GM23338 (cell line): ENCODE results near the gene PLXNC1. TPM values are rescaled to one million over a fixed set of nuclear protein-coding genes. Genes with fewer than 3 reads are reported as not detected.

Experiments used
- ATAC-seq: fragments of 200-7000 bp; cut with Tn5 transposase; 3 replicates; pipeline ENCODE4 v1.9.1; 2020
- DNase-seq: peaks from one replicate; pipeline ENCODE4 v3.0.0-alpha.2; 2015; ENCODE audit warnings: low spot score
- H2AFZ ChIP-seq: fragments of 200-600 bp; sonication (generic); 2 replicates; pipeline ENCODE4 v1.8.0; 2016; ENCODE audit warnings: antibody characterized with exemption, mild to moderate bottlenecking, moderate library complexity
- H3F3A ChIP-seq: fragments of 200-600 bp; sonication (generic); replicated peaks from 2 replicates; pipeline ENCODE4 v1.8.0; 2017; ENCODE audit warnings: antibody characterized with exemption, mixed run types, low read depth
- H3K27ac ChIP-seq: fragments of 200-600 bp; sonication (generic); 2 replicates; pipeline ENCODE4 v1.6.1; 2016; ENCODE audit warnings: low read depth
- H3K27me3 ChIP-seq: fragments of 200-600 bp; sonication (generic); 2 replicates; pipeline ENCODE4 v1.8.0; 2016; ENCODE audit warnings: mild to moderate bottlenecking, mixed run types, moderate library complexity; ENCODE audit not compliant: insufficient read depth
- H3K36me3 ChIP-seq: fragments of 200-600 bp; sonication (generic); 2 replicates; pipeline ENCODE4 v1.8.0; 2016; ENCODE audit warnings: mild to moderate bottlenecking; ENCODE audit not compliant: insufficient read depth
- H3K4me1 ChIP-seq: fragments of 200-600 bp; sonication (generic); 2 replicates; pipeline ENCODE4 v1.8.0; 2016; ENCODE audit warnings: mild to moderate bottlenecking, moderate library complexity; ENCODE audit not compliant: insufficient read depth
- H3K4me2 ChIP-seq: fragments of 200-600 bp; sonication (generic); 2 replicates; pipeline ENCODE4 v1.7.1; 2017; ENCODE audit warnings: mixed run types
- H3K4me3 ChIP-seq: fragments of 200-600 bp; sonication (generic); 2 replicates; pipeline ENCODE4 v1.6.1; 2016; ENCODE audit warnings: mixed run types
- H3K79me2 ChIP-seq: fragments of 200-600 bp; sonication (generic); replicated peaks from 2 replicates; pipeline ENCODE4 v1.8.0; 2017; ENCODE audit warnings: mild to moderate bottlenecking; ENCODE audit not compliant: insufficient read depth
- H3K9me2 ChIP-seq: fragments of 200-600 bp; sonication (generic); 2 replicates; pipeline ENCODE4 v1.8.0; 2017; ENCODE audit not compliant: insufficient read depth
- H4K20me1 ChIP-seq: fragments of 200-600 bp; sonication (generic); replicated peaks from 2 replicates; pipeline ENCODE4 v1.8.0; 2017; ENCODE audit warnings: mild to moderate bottlenecking; ENCODE audit not compliant: insufficient read depth
- H3K27ac Mint-ChIP-seq: 2 replicates; pipeline ENCODE4 v1.8.0; 2020; ENCODE audit warnings: inconsistent platforms, mild to moderate bottlenecking, moderate library complexity, mixed read lengths
- H3K27me3 Mint-ChIP-seq: 3 replicates; pipeline ENCODE4 v1.8.0; 2022; ENCODE audit warnings: low read depth, mild to moderate bottlenecking, moderate library complexity, mixed read lengths, inconsistent platforms; ENCODE audit not compliant: insufficient read depth, poor library complexity
- H3K36me3 Mint-ChIP-seq: 3 replicates; pipeline ENCODE4 v1.8.0; 2021; ENCODE audit warnings: low read depth, mild to moderate bottlenecking, inconsistent platforms, moderate library complexity, mixed read lengths
- H3K4me1 Mint-ChIP-seq: 3 replicates; pipeline ENCODE4 v1.8.0; 2020; ENCODE audit warnings: mild to moderate bottlenecking, inconsistent platforms, mixed read lengths
- H3K4me3 Mint-ChIP-seq: 3 replicates; pipeline ENCODE4 v1.8.0; 2021; ENCODE audit warnings: moderate library complexity, mild to moderate bottlenecking, inconsistent platforms, mixed read lengths
- H3K9me3 Mint-ChIP-seq: 3 replicates; pipeline ENCODE4 v1.8.0; 2020; ENCODE audit warnings: moderate library complexity, mild to moderate bottlenecking, inconsistent platforms, mixed read lengths
- EZH2 ChIP-seq: fragments of 200-600 bp; sonication (generic); IDR thresholded peaks from one replicate; pipeline ENCODE4 v1.8.0; 2017; ENCODE audit warnings: antibody characterized with exemption, mild to moderate bottlenecking, low read depth; ENCODE audit not compliant: unreplicated experiment
- EZH2phosphoT487 ChIP-seq: fragments of 200-600 bp; sonication (generic); IDR thresholded peaks from one replicate; pipeline ENCODE4 v1.8.1; 2018; ENCODE audit warnings: antibody characterized with exemption; ENCODE audit not compliant: unreplicated experiment
- JUNB ChIP-seq: IDR thresholded peaks from one replicate; pipeline ENCODE4 v1.6.1; 2016; ENCODE audit warnings: antibody characterized with exemption; ENCODE audit not compliant: unreplicated experiment
- NANOG ChIP-seq: IDR thresholded peaks from 2 replicates; pipeline ENCODE4 v1.6.1; 2016; ENCODE audit warnings: antibody characterized with exemption, borderline replicate concordance
- POLR2AphosphoS5 ChIP-seq: IDR thresholded peaks from 2 replicates; pipeline ENCODE4 v1.6.1; 2016; ENCODE audit warnings: antibody characterized with exemption, low read depth
- STAT1 ChIP-seq: IDR thresholded peaks from one replicate; pipeline ENCODE4 v1.6.1; 2016; ENCODE audit warnings: antibody characterized with exemption; ENCODE audit not compliant: unreplicated experiment
- ZNF114 ChIP-seq: fragments of 250-450 bp; sonication (Bioruptor Pico); IDR thresholded peaks from 2 replicates; pipeline ENCODE4 v1.5.0; 2020; ENCODE audit warnings: mild to moderate bottlenecking, moderate library complexity
- ZNF331 ChIP-seq: fragments of 250-450 bp; sonication (Bioruptor Pico); IDR thresholded peaks from 2 replicates; pipeline ENCODE4 v1.5.0; 2020; ENCODE audit warnings: low read depth, mild to moderate bottlenecking, moderate library complexity
- polyA plus RNA-seq: library from polyadenylated mRNA; unstranded; fragments of >200 nt; fragmentation: Nextera tagmentation; extraction: Ambion mirVana; gene quantifications from 2 replicates; pipeline ENCODE4 v1.2.1, GENCODE V29; 2016
- total RNA-seq: library from RNA; depleted of rRNA; stranded (reverse); fragments of >200 nt; shearing (Covaris generic); gene quantifications from 2 replicates; pipeline ENCODE4 v1.2.3, GENCODE V29; 2014
- TF ChIP-seq, protein P1 (sequence below): IDR thresholded peaks from one replicate; pipeline ENCODE4 v1.6.1; 2018; ENCODE audit warnings: antibody characterized with exemption; ENCODE audit not compliant: unreplicated experiment
- TF ChIP-seq, protein P2 (sequence below): fragments of 250-450 bp; sonication (Bioruptor Pico); IDR thresholded peaks from 2 replicates; pipeline ENCODE4 v1.5.0; 2020; ENCODE audit warnings: mild to moderate bottlenecking, moderate library complexity
- TF ChIP-seq, protein P3 (sequence below), 2 experiments: fragments of 200-600 bp in 1 of 2; sonication (generic) in 1 of 2; conservative IDR thresholded peaks; 2 replicates each; pipeline versions ENCODE4 v1.5.1 to v1.6.1; 2016 to 2017; ENCODE audit warnings: antibody characterized with exemption in 2 of 2, low read depth in 2 of 2, mild to moderate bottlenecking in 2 of 2, moderate library complexity in 1 of 2

The PLXNC1 gene
- total and polyA plus RNA-seq, 2 experiments from 2014 or later = 1.9 to 6.5 TPM

DNA sequence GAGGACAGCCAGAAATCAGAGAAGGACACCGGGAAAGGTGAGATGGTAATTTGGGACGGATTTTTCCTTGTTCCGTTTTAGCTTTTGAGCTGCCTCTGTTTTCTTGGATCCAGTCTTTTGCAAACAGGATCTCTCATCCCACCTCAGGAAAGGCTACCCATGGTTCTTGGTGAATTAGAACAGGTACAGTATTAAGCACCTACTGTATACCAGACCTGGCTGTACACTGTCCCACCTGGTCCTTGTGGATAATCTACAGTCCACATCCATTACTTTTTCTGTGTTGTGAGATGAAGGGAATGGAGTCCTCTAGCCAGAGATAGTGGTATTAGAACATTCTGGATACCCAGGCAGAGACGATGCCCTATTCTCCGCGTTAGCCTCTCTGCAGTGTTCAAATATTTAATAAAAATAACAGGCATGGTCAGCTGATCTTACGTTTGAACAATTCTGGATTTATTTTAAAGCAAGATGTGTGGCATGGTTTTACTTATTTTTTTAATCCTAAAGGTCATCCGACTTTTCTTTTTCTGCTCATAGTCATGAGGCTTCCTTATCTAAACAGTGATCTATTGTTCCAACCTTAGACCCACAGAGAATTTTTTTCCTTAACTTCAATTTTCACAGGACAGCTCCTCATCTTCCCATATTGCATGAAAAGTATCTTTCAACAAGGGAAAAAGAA is 18.8 kb downstream of the PLXNC1 start:
- H3K27ac ChIP-seq = no peak overlapping the region
- H3K27me3 Mint-ChIP-seq = peaks cover 76% of the 10 kb centered on the region
- peaks cover 11% of the 10 kb centered on the region; the same call in 1 of the 2 replicates for H3F3A ChIP-seq
- DNase-seq = no peak
- no peak overlapping the region for H3K27ac Mint-ChIP-seq
- H3K4me3 ChIP-seq = no peak overlapping the region
- peaks cover 36% of the 10 kb centered on the region for H3K4me1 Mint-ChIP-seq
- peaks cover 8% of the 10 kb centered on the region; the same call in 1 of the 2 replicates for H4K20me1 ChIP-seq
- no peak for TF ChIP-seq ZNF331 (CRISPR knock-in tag)
- no peak for TF ChIP-seq NANOG
- TF ChIP-seq ZNF114 (CRISPR knock-in tag) = no peak
- no peak for TF ChIP-seq STAT1
- TF ChIP-seq, protein P1, sequence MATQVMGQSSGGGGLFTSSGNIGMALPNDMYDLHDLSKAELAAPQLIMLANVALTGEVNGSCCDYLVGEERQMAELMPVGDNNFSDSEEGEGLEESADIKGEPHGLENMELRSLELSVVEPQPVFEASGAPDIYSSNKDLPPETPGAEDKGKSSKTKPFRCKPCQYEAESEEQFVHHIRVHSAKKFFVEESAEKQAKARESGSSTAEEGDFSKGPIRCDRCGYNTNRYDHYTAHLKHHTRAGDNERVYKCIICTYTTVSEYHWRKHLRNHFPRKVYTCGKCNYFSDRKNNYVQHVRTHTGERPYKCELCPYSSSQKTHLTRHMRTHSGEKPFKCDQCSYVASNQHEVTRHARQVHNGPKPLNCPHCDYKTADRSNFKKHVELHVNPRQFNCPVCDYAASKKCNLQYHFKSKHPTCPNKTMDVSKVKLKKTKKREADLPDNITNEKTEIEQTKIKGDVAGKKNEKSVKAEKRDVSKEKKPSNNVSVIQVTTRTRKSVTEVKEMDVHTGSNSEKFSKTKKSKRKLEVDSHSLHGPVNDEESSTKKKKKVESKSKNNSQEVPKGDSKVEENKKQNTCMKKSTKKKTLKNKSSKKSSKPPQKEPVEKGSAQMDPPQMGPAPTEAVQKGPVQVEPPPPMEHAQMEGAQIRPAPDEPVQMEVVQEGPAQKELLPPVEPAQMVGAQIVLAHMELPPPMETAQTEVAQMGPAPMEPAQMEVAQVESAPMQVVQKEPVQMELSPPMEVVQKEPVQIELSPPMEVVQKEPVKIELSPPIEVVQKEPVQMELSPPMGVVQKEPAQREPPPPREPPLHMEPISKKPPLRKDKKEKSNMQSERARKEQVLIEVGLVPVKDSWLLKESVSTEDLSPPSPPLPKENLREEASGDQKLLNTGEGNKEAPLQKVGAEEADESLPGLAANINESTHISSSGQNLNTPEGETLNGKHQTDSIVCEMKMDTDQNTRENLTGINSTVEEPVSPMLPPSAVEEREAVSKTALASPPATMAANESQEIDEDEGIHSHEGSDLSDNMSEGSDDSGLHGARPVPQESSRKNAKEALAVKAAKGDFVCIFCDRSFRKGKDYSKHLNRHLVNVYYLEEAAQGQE = no peak
- TF ChIP-seq POLR2AphosphoS5 = no peak
- no peak for TF ChIP-seq JUNB
- no peak for TF ChIP-seq EZH2phosphoT487
- TF ChIP-seq, protein P2, sequence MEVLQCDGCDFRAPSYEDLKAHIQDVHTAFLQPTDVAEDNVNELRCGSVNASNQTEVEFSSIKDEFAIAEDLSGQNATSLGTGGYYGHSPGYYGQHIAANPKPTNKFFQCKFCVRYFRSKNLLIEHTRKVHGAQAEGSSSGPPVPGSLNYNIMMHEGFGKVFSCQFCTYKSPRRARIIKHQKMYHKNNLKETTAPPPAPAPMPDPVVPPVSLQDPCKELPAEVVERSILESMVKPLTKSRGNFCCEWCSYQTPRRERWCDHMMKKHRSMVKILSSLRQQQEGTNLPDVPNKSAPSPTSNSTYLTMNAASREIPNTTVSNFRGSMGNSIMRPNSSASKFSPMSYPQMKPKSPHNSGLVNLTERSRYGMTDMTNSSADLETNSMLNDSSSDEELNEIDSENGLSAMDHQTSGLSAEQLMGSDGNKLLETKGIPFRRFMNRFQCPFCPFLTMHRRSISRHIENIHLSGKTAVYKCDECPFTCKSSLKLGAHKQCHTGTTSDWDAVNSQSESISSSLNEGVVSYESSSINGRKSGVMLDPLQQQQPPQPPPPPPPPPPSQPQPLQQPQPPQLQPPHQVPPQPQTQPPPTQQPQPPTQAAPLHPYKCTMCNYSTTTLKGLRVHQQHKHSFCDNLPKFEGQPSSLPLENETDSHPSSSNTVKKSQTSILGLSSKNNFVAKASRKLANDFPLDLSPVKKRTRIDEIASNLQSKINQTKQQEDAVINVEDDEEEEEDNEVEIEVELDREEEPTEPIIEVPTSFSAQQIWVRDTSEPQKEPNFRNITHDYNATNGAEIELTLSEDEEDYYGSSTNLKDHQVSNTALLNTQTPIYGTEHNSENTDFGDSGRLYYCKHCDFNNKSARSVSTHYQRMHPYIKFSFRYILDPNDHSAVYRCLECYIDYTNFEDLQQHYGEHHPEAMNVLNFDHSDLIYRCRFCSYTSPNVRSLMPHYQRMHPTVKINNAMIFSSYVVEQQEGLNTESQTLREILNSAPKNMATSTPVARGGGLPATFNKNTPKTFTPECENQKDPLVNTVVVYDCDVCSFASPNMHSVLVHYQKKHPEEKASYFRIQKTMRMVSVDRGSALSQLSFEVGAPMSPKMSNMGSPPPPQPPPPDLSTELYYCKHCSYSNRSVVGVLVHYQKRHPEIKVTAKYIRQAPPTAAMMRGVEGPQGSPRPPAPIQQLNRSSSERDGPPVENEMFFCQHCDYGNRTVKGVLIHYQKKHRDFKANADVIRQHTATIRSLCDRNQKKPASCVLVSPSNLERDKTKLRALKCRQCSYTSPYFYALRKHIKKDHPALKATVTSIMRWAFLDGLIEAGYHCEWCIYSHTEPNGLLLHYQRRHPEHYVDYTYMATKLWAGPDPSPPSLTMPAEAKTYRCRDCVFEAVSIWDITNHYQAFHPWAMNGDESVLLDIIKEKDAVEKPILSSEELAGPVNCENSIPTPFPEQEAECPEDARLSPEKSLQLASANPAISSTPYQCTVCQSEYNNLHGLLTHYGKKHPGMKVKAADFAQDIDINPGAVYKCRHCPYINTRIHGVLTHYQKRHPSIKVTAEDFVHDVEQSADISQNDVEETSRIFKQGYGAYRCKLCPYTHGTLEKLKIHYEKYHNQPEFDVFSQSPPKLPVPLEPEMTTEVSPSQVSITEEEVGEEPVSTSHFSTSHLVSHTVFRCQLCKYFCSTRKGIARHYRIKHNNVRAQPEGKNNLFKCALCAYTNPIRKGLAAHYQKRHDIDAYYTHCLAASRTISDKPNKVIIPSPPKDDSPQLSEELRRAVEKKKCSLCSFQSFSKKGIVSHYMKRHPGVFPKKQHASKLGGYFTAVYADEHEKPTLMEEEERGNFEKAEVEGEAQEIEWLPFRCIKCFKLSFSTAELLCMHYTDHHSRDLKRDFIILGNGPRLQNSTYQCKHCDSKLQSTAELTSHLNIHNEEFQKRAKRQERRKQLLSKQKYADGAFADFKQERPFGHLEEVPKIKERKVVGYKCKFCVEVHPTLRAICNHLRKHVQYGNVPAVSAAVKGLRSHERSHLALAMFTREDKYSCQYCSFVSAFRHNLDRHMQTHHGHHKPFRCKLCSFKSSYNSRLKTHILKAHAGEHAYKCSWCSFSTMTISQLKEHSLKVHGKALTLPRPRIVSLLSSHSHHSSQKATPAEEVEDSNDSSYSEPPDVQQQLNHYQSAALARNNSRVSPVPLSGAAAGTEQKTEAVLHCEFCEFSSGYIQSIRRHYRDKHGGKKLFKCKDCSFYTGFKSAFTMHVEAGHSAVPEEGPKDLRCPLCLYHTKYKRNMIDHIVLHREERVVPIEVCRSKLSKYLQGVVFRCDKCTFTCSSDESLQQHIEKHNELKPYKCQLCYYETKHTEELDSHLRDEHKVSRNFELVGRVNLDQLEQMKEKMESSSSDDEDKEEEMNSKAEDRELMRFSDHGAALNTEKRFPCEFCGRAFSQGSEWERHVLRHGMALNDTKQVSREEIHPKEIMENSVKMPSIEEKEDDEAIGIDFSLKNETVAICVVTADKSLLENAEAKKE (CRISPR knock-in tag) = no peak
- TF ChIP-seq, protein P3, sequence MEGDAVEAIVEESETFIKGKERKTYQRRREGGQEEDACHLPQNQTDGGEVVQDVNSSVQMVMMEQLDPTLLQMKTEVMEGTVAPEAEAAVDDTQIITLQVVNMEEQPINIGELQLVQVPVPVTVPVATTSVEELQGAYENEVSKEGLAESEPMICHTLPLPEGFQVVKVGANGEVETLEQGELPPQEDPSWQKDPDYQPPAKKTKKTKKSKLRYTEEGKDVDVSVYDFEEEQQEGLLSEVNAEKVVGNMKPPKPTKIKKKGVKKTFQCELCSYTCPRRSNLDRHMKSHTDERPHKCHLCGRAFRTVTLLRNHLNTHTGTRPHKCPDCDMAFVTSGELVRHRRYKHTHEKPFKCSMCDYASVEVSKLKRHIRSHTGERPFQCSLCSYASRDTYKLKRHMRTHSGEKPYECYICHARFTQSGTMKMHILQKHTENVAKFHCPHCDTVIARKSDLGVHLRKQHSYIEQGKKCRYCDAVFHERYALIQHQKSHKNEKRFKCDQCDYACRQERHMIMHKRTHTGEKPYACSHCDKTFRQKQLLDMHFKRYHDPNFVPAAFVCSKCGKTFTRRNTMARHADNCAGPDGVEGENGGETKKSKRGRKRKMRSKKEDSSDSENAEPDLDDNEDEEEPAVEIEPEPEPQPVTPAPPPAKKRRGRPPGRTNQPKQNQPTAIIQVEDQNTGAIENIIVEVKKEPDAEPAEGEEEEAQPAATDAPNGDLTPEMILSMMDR (conservative IDR thresholded peaks at IDR 0.05; ENCODE audit: low read depth in 2 of 2) = no peak
- no peak for TF ChIP-seq EZH2
- H3K79me2 ChIP-seq = no peaks in the 10 kb centered on the region
- no peak overlapping the region for H2AFZ ChIP-seq
- no peak overlapping the region for H3K4me3 Mint-ChIP-seq
- no peaks in the 10 kb centered on the region for H3K9me2 ChIP-seq
- no peaks in the 10 kb centered on the region for H3K36me3 ChIP-seq
- no peaks in the 10 kb centered on the region for H3K36me3 Mint-ChIP-seq
- peaks cover 40% of the 10 kb centered on the region for H3K4me1 ChIP-seq
- H3K27me3 ChIP-seq = peaks cover 95% of the 10 kb centered on the region
- ATAC-seq = no peak
- no peaks in the 10 kb centered on the region; the same call in 2 of the 3 replicates for H3K9me3 Mint-ChIP-seq
- H3K4me2 ChIP-seq = no peak overlapping the region
